ENCODE measurements around the gene GPC5. TPM values are rescaled to one million over a fixed set of nuclear protein-coding genes. Genes with fewer than 3 reads are reported as not detected.

Gene GPC5
- total RNA-seq, 1 experiment from 2014 or later: 0.26 TPM

- Histone ChIP-seq H3K9me3 (ENCODE audit: control insufficient read depth, insufficient read depth, low read depth, low read length) (no peaks in the 10 kb centered on the region), H3K4me1 (ENCODE audit: control insufficient read depth, insufficient read depth, low read length) (no peaks in the 10 kb centered on the region), H3K4me3 (ENCODE audit: low read depth in 2 of 2, low read length in 2 of 2) (no peak overlapping the region), H3K36me3 (ENCODE audit: control insufficient read depth, insufficient read depth, low read length) (no peaks in the 10 kb centered on the region), H3K27ac (ENCODE audit: low read length) (no peak overlapping the region), H3K27me3 (ENCODE audit: control insufficient read depth, insufficient read depth, low read length) (no peaks in the 10 kb centered on the region)
- ChIA-PET POLR2A (no interaction called here), CTCF (no interaction called here)
- no TSS peak for BruUV-seq (replicated peaks)
- intact Hi-C loops (cut with micrococcal nuclease; ENCODE audit: unreplicated experiment) (no loop called here), in situ Hi-C loops (cut with HindIII; ENCODE audit: low pct_unique_long_range_greater_than_20kb, low sequenced_read_pairs) (no loop called here)
- TF ChIP-seq REST (IDR thresholded peaks at IDR 0.05; ENCODE audit: insufficient read depth in 1 of 2, low read depth in 2 of 2, low read length in 1 of 2) (no peak), POLR2AphosphoS5 (IDR thresholded peaks at IDR 0.05; ENCODE audit: low read depth, low read length) (no peak), TCF7L2 (IDR thresholded peaks at IDR 0.05; ENCODE audit: low read depth, low read length) (no peak), SIN3A (IDR thresholded peaks at IDR 0.05; ENCODE audit: borderline replicate concordance, insufficient read depth, low read depth, low read length) (no peak)
- TF ChIP-seq, protein P1, sequence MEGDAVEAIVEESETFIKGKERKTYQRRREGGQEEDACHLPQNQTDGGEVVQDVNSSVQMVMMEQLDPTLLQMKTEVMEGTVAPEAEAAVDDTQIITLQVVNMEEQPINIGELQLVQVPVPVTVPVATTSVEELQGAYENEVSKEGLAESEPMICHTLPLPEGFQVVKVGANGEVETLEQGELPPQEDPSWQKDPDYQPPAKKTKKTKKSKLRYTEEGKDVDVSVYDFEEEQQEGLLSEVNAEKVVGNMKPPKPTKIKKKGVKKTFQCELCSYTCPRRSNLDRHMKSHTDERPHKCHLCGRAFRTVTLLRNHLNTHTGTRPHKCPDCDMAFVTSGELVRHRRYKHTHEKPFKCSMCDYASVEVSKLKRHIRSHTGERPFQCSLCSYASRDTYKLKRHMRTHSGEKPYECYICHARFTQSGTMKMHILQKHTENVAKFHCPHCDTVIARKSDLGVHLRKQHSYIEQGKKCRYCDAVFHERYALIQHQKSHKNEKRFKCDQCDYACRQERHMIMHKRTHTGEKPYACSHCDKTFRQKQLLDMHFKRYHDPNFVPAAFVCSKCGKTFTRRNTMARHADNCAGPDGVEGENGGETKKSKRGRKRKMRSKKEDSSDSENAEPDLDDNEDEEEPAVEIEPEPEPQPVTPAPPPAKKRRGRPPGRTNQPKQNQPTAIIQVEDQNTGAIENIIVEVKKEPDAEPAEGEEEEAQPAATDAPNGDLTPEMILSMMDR (IDR thresholded peaks at IDR 0.05): no peak
- no peak for ATAC-seq
- DNase-seq (ENCODE audit: low read depth, low spot score): no peak
These were observed 480.9 kb downstream of the GPC5 start for GRCh38 chr13:91879360-91879759.

- Histone ChIP-seq H3K4me3 (ENCODE audit: low read depth in 2 of 2, low read length in 2 of 2) (no peak overlapping the region), H3K4me1 (ENCODE audit: control insufficient read depth, insufficient read depth, low read length) (no peaks in the 10 kb centered on the region), H3K36me3 (ENCODE audit: control insufficient read depth, insufficient read depth, low read length) (no peaks in the 10 kb centered on the region), H3K9me3 (ENCODE audit: control insufficient read depth, insufficient read depth, low read depth, low read length) (no peaks in the 10 kb centered on the region), H3K27ac (ENCODE audit: low read length) (no peak overlapping the region), H3K27me3 (ENCODE audit: control insufficient read depth, insufficient read depth, low read length) (no peaks in the 10 kb centered on the region)
- BruUV-seq (replicated peaks): no TSS peak
- intact Hi-C loops (cut with micrococcal nuclease; ENCODE audit: unreplicated experiment): no loop called here
- ChIA-PET CTCF (no interaction called here), POLR2A (no interaction called here)
- ATAC-seq (no peak), DNase-seq (ENCODE audit: low read depth, low spot score) (no peak)
- TF ChIP-seq SIN3A (IDR thresholded peaks at IDR 0.05; ENCODE audit: borderline replicate concordance, insufficient read depth, low read depth, low read length): no peak
- in situ Hi-C loops (cut with HindIII; ENCODE audit: low pct_unique_long_range_greater_than_20kb, low sequenced_read_pairs): no loop called here
These were observed 484.5 kb downstream of the GPC5 start for GRCh38 chr13:91882918-91883317.

DNA sequence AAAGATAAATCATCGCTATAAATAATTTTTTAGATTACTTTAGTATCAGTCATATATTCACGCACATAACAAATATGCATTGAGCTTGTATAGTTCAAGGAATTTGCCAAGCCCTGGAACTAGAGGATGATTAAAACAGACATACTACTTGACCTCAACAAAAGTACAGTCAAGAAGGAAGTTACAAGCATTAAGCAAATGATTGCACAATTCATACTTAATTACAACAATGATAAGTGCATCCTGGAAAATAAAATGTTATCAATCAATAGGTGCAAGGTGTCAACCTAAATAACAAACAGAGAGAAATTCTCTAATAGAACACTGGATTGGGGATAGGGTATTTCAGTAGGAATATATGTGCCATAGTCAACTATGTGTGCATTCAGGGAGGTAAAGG lies 491.2 kb downstream of the GPC5 start:
- Histone ChIP-seq H3K36me3 (ENCODE audit: control insufficient read depth, insufficient read depth, low read length) (no peaks in the 10 kb centered on the region), H3K4me3 (ENCODE audit: low read depth in 2 of 2, low read length in 2 of 2) (no peak overlapping the region), H3K27me3 (ENCODE audit: control insufficient read depth, insufficient read depth, low read length) (no peaks in the 10 kb centered on the region), H3K9me3 (ENCODE audit: control insufficient read depth, insufficient read depth, low read depth, low read length) (no peaks in the 10 kb centered on the region), H3K27ac (ENCODE audit: low read length) (no peak overlapping the region), H3K4me1 (ENCODE audit: control insufficient read depth, insufficient read depth, low read length) (no peaks in the 10 kb centered on the region)
- no TSS peak for BruUV-seq (replicated peaks)
- DNase-seq (ENCODE audit: low read depth, low spot score): no peak
- CTCF ChIA-PET: no interaction called here
- POLR2A ChIA-PET: no interaction called here
- intact Hi-C loops (cut with micrococcal nuclease; ENCODE audit: unreplicated experiment) (no loop called here), in situ Hi-C loops (cut with HindIII; ENCODE audit: low pct_unique_long_range_greater_than_20kb, low sequenced_read_pairs) (no loop called here)
- ATAC-seq: no peak
- TF ChIP-seq TCF7L2 (IDR thresholded peaks at IDR 0.05; ENCODE audit: low read depth, low read length) (no peak), SIN3A (IDR thresholded peaks at IDR 0.05; ENCODE audit: borderline replicate concordance, insufficient read depth, low read depth, low read length) (no peak), REST (IDR thresholded peaks at IDR 0.05; ENCODE audit: insufficient read depth in 1 of 2, low read depth in 2 of 2, low read length in 1 of 2) (no peak), POLR2AphosphoS5 (IDR thresholded peaks at IDR 0.05; ENCODE audit: low read depth, low read length) (no peak)
- TF ChIP-seq, protein P1 (IDR thresholded peaks at IDR 0.05): no peak
